Anterior cingulate cortex (tissue), 58 donors: ENCODE results near the gene ITGB1BP1.

Experiments
- DNase-seq, 58 donors: peaks; one replicate each; lab custom pipeline; 2025; lab: John Stamatoyannopoulos, UW

ITGB1BP1 gene

GRCh38 chr2:9423100-9423921 is at the start of gene ITGB1BP1, which contains the start of gene CPSF3:
Gene ITGB1BP1, minus strand, starts transcription at chr2:9423528. Its CDS starts 4,831 bp downstream, at chr2:9418697.
Gene CPSF3, plus strand, starts transcription at chr2:9423654. Its CDS starts 120 bp downstream, at chr2:9423774.
- DNase-seq: peak; percentile 67 to 98 (median 95)

- no peak for DNase-seq
Measured at GRCh38 chr2:9472511-9472910, 49.2 kb upstream of the ITGB1BP1 start.

GRCh38 chr2:9471206-9471605 is 47.9 kb upstream of the ITGB1BP1 start:
- peak in 8 of 58 donors; percentile 12 to 54 (median 25) for DNase-seq

- no peak for DNase-seq
Measured at GRCh38 chr2:9467687-9468086, 44.4 kb upstream of the ITGB1BP1 start.

- no peak for DNase-seq
Measured at GRCh38 chr2:9466147-9466683, 42.9 kb upstream of the ITGB1BP1 start.

GRCh38 chr2:9465170-9465569 is 41.8 kb upstream of the ITGB1BP1 start:
- DNase-seq: no peak

- DNase-seq: no peak
Measured at GRCh38 chr2:9463698-9464034, 40.3 kb upstream of the ITGB1BP1 start.

- no peak for DNase-seq
Measured at GRCh38 chr2:9462886-9463697, 39.8 kb upstream of the ITGB1BP1 start.

- DNase-seq: no peak
Measured at GRCh38 chr2:9462313-9462712, 39.0 kb upstream of the ITGB1BP1 start.

- no peak for DNase-seq
Measured at GRCh38 chr2:9461079-9461478, 37.8 kb upstream of the ITGB1BP1 start.

- no peak for DNase-seq
Measured at GRCh38 chr2:9460441-9461017, 37.2 kb upstream of the ITGB1BP1 start.

GRCh38 chr2:9451231-9451630 is 27.9 kb upstream of the ITGB1BP1 start:
- no peak for DNase-seq

GRCh38 chr2:9445089-9445488 is 21.8 kb upstream of the ITGB1BP1 start:
- no peak for DNase-seq

GRCh38 chr2:9443526-9443925 is 20.2 kb upstream of the ITGB1BP1 start:
- no peak for DNase-seq

- DNase-seq: no peak
Measured at GRCh38 chr2:9441556-9441955, 18.2 kb upstream of the ITGB1BP1 start.

- DNase-seq: no peak
Measured at GRCh38 chr2:9440058-9440727, 16.9 kb upstream of the ITGB1BP1 start.

GRCh38 chr2:9439536-9439935 is 16.2 kb upstream of the ITGB1BP1 start:
- no peak for DNase-seq

- no peak for DNase-seq
Measured at GRCh38 chr2:9434489-9434888, 11.2 kb upstream of the ITGB1BP1 start.

- no peak for DNase-seq
Measured at GRCh38 chr2:9430316-9431293, 7.3 kb upstream of the ITGB1BP1 start.
